ENCODE results near the gene NBAS. TPM values are rescaled to one million over a fixed set of nuclear protein-coding genes. Genes with fewer than 3 reads are reported as not detected.

The NBAS gene
- polyA plus RNA-seq, 1 donor = 55.8 TPM

- peak; percentile 80 to 91 for DNase-seq
- no CpG with 5 or more reads among the region's 68 CpGs for WGBS (ENCODE audit: insufficient coverage, low lambda C conversion rate)
- no peaks in the 10 kb centered on the region for H3K27me3 ChIP-seq (ENCODE audit: control insufficient read depth, insufficient read depth, low read length)
- H3K4me3 ChIP-seq (ENCODE audit: low read length) = peak within 1 kb of the TSS; percentile 94
- H3K9me3 ChIP-seq (ENCODE audit: control insufficient read depth, low read depth, low read length) = no peaks in the 10 kb centered on the region
- H3K27ac ChIP-seq (ENCODE audit: low read length) = peak within 1 kb of the TSS; percentile 92
- H3K36me3 ChIP-seq (ENCODE audit: control insufficient read depth, insufficient read depth, low read length) = peaks cover 13% of the 10 kb centered on the region
- H3K4me1 ChIP-seq (ENCODE audit: control insufficient read depth, insufficient read depth, low read length) = no peaks in the 10 kb centered on the region
Measured at GRCh38 chr2:15591692-15592463, 30.7 kb upstream of the NBAS start, which contains the start of gene DDX1. Gene DDX1, plus strand, starts transcription at chr2:15591868. Its CDS starts 66 bp downstream, at chr2:15591934.

GRCh38 chr2:15591373-15591691 lies 30.2 kb upstream of the NBAS start:
- Histone ChIP-seq H3K36me3 (ENCODE audit: control insufficient read depth, insufficient read depth, low read length) (peaks cover 10% of the 10 kb centered on the region), H3K4me3 (ENCODE audit: low read length) (peak overlapping the region; percentile 94), H3K9me3 (ENCODE audit: control insufficient read depth, low read depth, low read length) (no peaks in the 10 kb centered on the region), H3K27ac (ENCODE audit: low read length) (peak overlapping the region; percentile 92), H3K4me1 (ENCODE audit: control insufficient read depth, insufficient read depth, low read length) (no peaks in the 10 kb centered on the region), H3K27me3 (ENCODE audit: control insufficient read depth, insufficient read depth, low read length) (no peaks in the 10 kb centered on the region)
- no peak for DNase-seq
- WGBS (ENCODE audit: insufficient coverage, low lambda C conversion rate) = no CpG with 5 or more reads among the region's 7 CpGs

- H3K27ac ChIP-seq (ENCODE audit: low read length) = no peak overlapping the region
- DNase-seq = peak; percentile 13 to 35
- no CpG with 5 or more reads among the region's 4 CpGs for WGBS (ENCODE audit: insufficient coverage, low lambda C conversion rate)
Measured at GRCh38 chr2:15588329-15588919, 27.3 kb upstream of the NBAS start.

GRCh38 chr2:15584767-15585469 lies 23.8 kb upstream of the NBAS start:
- H3K4me3 ChIP-seq (ENCODE audit: low read length) = no peak overlapping the region
- H3K4me1 ChIP-seq (ENCODE audit: control insufficient read depth, insufficient read depth, low read length) = no peaks in the 10 kb centered on the region
- H3K27me3 ChIP-seq (ENCODE audit: control insufficient read depth, insufficient read depth, low read length) = no peaks in the 10 kb centered on the region
- H3K9me3 ChIP-seq (ENCODE audit: control insufficient read depth, low read depth, low read length) = no peaks in the 10 kb centered on the region
- WGBS (ENCODE audit: insufficient coverage, low lambda C conversion rate) = no CpG with 5 or more reads among the region's 2 CpGs
- peak in 1 of 2 donors; percentile 11 for DNase-seq
- H3K36me3 ChIP-seq (ENCODE audit: control insufficient read depth, insufficient read depth, low read length) = no peaks in the 10 kb centered on the region
- no peak overlapping the region for H3K27ac ChIP-seq (ENCODE audit: low read length)

More at GRCh38 chr2:15588329-15588919, 27.3 kb upstream of the NBAS start:
- H3K36me3 ChIP-seq (ENCODE audit: control insufficient read depth, insufficient read depth, low read length) = no peaks in the 10 kb centered on the region
- no peaks in the 10 kb centered on the region for H3K9me3 ChIP-seq (ENCODE audit: control insufficient read depth, low read depth, low read length)
- H3K4me3 ChIP-seq (ENCODE audit: low read length) = no peak overlapping the region
- H3K4me1 ChIP-seq (ENCODE audit: control insufficient read depth, insufficient read depth, low read length) = no peaks in the 10 kb centered on the region
- H3K27me3 ChIP-seq (ENCODE audit: control insufficient read depth, insufficient read depth, low read length) = no peaks in the 10 kb centered on the region

- Histone ChIP-seq H3K27me3 (ENCODE audit: control insufficient read depth, insufficient read depth, low read length) (no peaks in the 10 kb centered on the region), H3K27ac (ENCODE audit: low read length) (no peak overlapping the region), H3K4me3 (ENCODE audit: low read length) (no peak overlapping the region), H3K4me1 (ENCODE audit: control insufficient read depth, insufficient read depth, low read length) (no peaks in the 10 kb centered on the region), H3K9me3 (ENCODE audit: control insufficient read depth, low read depth, low read length) (no peaks in the 10 kb centered on the region), H3K36me3 (ENCODE audit: control insufficient read depth, insufficient read depth, low read length) (no peaks in the 10 kb centered on the region)
- no peak for DNase-seq
Measured at GRCh38 chr2:15584316-15584715, 23.2 kb upstream of the NBAS start.

- Histone ChIP-seq H3K27me3 (ENCODE audit: control insufficient read depth, insufficient read depth, low read length) (no peaks in the 10 kb centered on the region), H3K9me3 (ENCODE audit: control insufficient read depth, low read depth, low read length) (no peaks in the 10 kb centered on the region), H3K4me1 (ENCODE audit: control insufficient read depth, insufficient read depth, low read length) (no peaks in the 10 kb centered on the region), H3K27ac (ENCODE audit: low read length) (no peak overlapping the region), H3K4me3 (ENCODE audit: low read length) (no peak overlapping the region), H3K36me3 (ENCODE audit: control insufficient read depth, insufficient read depth, low read length) (no peaks in the 10 kb centered on the region)
- no CpG with 5 or more reads among the region's 1 CpG for WGBS (ENCODE audit: insufficient coverage, low lambda C conversion rate)
- no peak for DNase-seq
Measured at GRCh38 chr2:15583826-15584225, 22.7 kb upstream of the NBAS start.

GRCh38 chr2:15582710-15583357 lies 21.7 kb upstream of the NBAS start:
- H3K4me1 ChIP-seq (ENCODE audit: control insufficient read depth, insufficient read depth, low read length) = no peaks in the 10 kb centered on the region
- 40% methylated on average over 1 of the region's 15 CpGs for WGBS (ENCODE audit: insufficient coverage, low lambda C conversion rate)
- no peaks in the 10 kb centered on the region for H3K36me3 ChIP-seq (ENCODE audit: control insufficient read depth, insufficient read depth, low read length)
- H3K4me3 ChIP-seq (ENCODE audit: low read length) = no peak overlapping the region
- no peaks in the 10 kb centered on the region for H3K9me3 ChIP-seq (ENCODE audit: control insufficient read depth, low read depth, low read length)
- H3K27ac ChIP-seq (ENCODE audit: low read length) = no peak overlapping the region
- no peaks in the 10 kb centered on the region for H3K27me3 ChIP-seq (ENCODE audit: control insufficient read depth, insufficient read depth, low read length)
- no peak for DNase-seq

GRCh38 chr2:15580451-15580850 lies 19.3 kb upstream of the NBAS start:
- no CpG with 5 or more reads among the region's 2 CpGs for WGBS (ENCODE audit: insufficient coverage, low lambda C conversion rate)
- Histone ChIP-seq H3K27ac (ENCODE audit: low read length) (no peak overlapping the region), H3K27me3 (ENCODE audit: control insufficient read depth, insufficient read depth, low read length) (no peaks in the 10 kb centered on the region), H3K36me3 (ENCODE audit: control insufficient read depth, insufficient read depth, low read length) (no peaks in the 10 kb centered on the region), H3K4me1 (ENCODE audit: control insufficient read depth, insufficient read depth, low read length) (no peaks in the 10 kb centered on the region), H3K4me3 (ENCODE audit: low read length) (no peak overlapping the region), H3K9me3 (ENCODE audit: control insufficient read depth, low read depth, low read length) (no peaks in the 10 kb centered on the region)
- DNase-seq = no peak

- WGBS (ENCODE audit: insufficient coverage, low lambda C conversion rate) = no CpG with 5 or more reads among the region's 1 CpG
- H3K36me3 ChIP-seq (ENCODE audit: control insufficient read depth, insufficient read depth, low read length) = no peaks in the 10 kb centered on the region
- no peaks in the 10 kb centered on the region for H3K27me3 ChIP-seq (ENCODE audit: control insufficient read depth, insufficient read depth, low read length)
- H3K27ac ChIP-seq (ENCODE audit: low read length) = no peak overlapping the region
- no peak overlapping the region for H3K4me3 ChIP-seq (ENCODE audit: low read length)
- DNase-seq = no peak
- no peaks in the 10 kb centered on the region for H3K9me3 ChIP-seq (ENCODE audit: control insufficient read depth, low read depth, low read length)
- no peaks in the 10 kb centered on the region for H3K4me1 ChIP-seq (ENCODE audit: control insufficient read depth, insufficient read depth, low read length)
Measured at GRCh38 chr2:15579641-15580040, 18.5 kb upstream of the NBAS start.

GRCh38 chr2:15577071-15577735 lies 16.1 kb upstream of the NBAS start:
- Histone ChIP-seq H3K27ac (ENCODE audit: low read length) (no peak overlapping the region), H3K9me3 (ENCODE audit: control insufficient read depth, low read depth, low read length) (no peaks in the 10 kb centered on the region), H3K36me3 (ENCODE audit: control insufficient read depth, insufficient read depth, low read length) (no peaks in the 10 kb centered on the region), H3K27me3 (ENCODE audit: control insufficient read depth, insufficient read depth, low read length) (no peaks in the 10 kb centered on the region), H3K4me1 (ENCODE audit: control insufficient read depth, insufficient read depth, low read length) (no peaks in the 10 kb centered on the region), H3K4me3 (ENCODE audit: low read length) (no peak overlapping the region)
- 53% methylated on average over 3 of the region's 7 CpGs for WGBS (ENCODE audit: insufficient coverage, low lambda C conversion rate)
- peak; percentile 77 to 83 for DNase-seq
